H1 (cell line): Measurements from ENCODE around the gene CETN1. TPM values are rescaled to one million over a fixed set of nuclear protein-coding genes. Genes with fewer than 3 reads are reported as not detected.

ENCODE experiments used
- CTCF ChIA-PET: fragments of 300-600 bp; sonication (Branson Sonifier 250); formaldehyde crosslinking; loops from one replicate; lab custom pipeline; 2021; ENCODE audit not compliant: partially characterized antibody; lab: Charles Lee
- POLR2A ChIA-PET: fragments of 300-600 bp; sonication (Branson Sonifier 250); formaldehyde crosslinking; loops from one replicate; lab custom pipeline; 2021; ENCODE audit warnings: inconsistent platforms; ENCODE audit not compliant: partially characterized antibody; lab: Charles Lee
- DNase-seq, 2 experiments: peaks; one replicate each; pipeline versions ENCODE4 v3.0.0 to v3.0.0-alpha.2; 2010 to 2022; ENCODE audit warnings: low spot score in 2 of 2, low read depth in 1 of 2, mixed read lengths in 1 of 2
- FAIRE-seq: peaks from 2 replicates; lab custom pipeline; 2011; peaks lifted over from hg19 to GRCh38; lab: Jason Lieb, UNC
- H2AFZ ChIP-seq: 2 replicates; pipeline ENCODE4 v1.8.1; 2012; ENCODE audit warnings: low read length, inconsistent platforms
- H2AK5ac ChIP-seq: 2 replicates; pipeline ENCODE4 v1.6.1; 2013; ENCODE audit warnings: low read depth, low read length
- H2BK120ac ChIP-seq: replicated peaks from 2 replicates; pipeline ENCODE3; 2013; ENCODE audit warnings: low read depth, low read length, inconsistent platforms
- H2BK12ac ChIP-seq: 2 replicates; pipeline ENCODE4 v1.6.1; 2013; ENCODE audit warnings: low read depth, low read length
- H2BK15ac ChIP-seq: 2 replicates; pipeline ENCODE4 v1.6.1; 2013; ENCODE audit warnings: low read length
- H2BK20ac ChIP-seq: 2 replicates; pipeline ENCODE4 v1.6.1; 2013; ENCODE audit warnings: low read length
- H2BK5ac ChIP-seq: 2 replicates; pipeline ENCODE4 v1.6.1; 2013; ENCODE audit warnings: low read depth, low read length
- H3K14ac ChIP-seq: 2 replicates; pipeline ENCODE4 v1.6.1; 2013; ENCODE audit warnings: inconsistent platforms; ENCODE audit not compliant: insufficient read length
- H3K18ac ChIP-seq: 2 replicates; pipeline ENCODE4 v1.6.1; 2013; ENCODE audit warnings: low read length; ENCODE audit errors: extremely low read depth
- H3K23ac ChIP-seq: 2 replicates; pipeline ENCODE4 v1.6.1; 2013; ENCODE audit warnings: inconsistent platforms; ENCODE audit not compliant: insufficient read length
- H3K23me2 ChIP-seq: 2 replicates; pipeline ENCODE4 v1.6.1; 2013; ENCODE audit warnings: low read depth, low read length
- H3K27ac ChIP-seq: 2 replicates; pipeline ENCODE4 v1.6.1; 2011; ENCODE audit warnings: low read depth, low read length, inconsistent platforms
- H3K27me3 ChIP-seq, 4 experiments: replicated peaks in 1 of 4; 1 replicate in 1 of 4; 2 replicates in 3 of 4; pipeline versions ENCODE4 v1.6.1 to v1.8.1; 2011 to 2013; ENCODE audit warnings: low read length in 3 of 4, mild to moderate bottlenecking in 3 of 4, inconsistent platforms in 2 of 4, mixed read lengths in 2 of 4, moderate library complexity in 1 of 4; ENCODE audit not compliant: control insufficient read depth in 3 of 4, insufficient read depth in 3 of 4; ENCODE audit errors: extremely low read depth in 1 of 4
- H3K36me3 ChIP-seq, 4 experiments: 2 replicates each; pipeline versions ENCODE4 v1.6.1 to v1.8.1; 2011 to 2013; ENCODE audit warnings: mild to moderate bottlenecking in 4 of 4, low read length in 3 of 4, moderate library complexity in 2 of 4, control low read depth in 1 of 4, inconsistent platforms in 1 of 4; ENCODE audit not compliant: insufficient read depth in 4 of 4, control insufficient read depth in 2 of 4
- H3K4ac ChIP-seq: replicated peaks from 2 replicates; pipeline ENCODE3; 2013; ENCODE audit warnings: low read length, low read depth, mixed read lengths, inconsistent platforms; ENCODE audit not compliant: insufficient read length
- H3K4me1 ChIP-seq, 4 experiments: replicated peaks in 1 of 4; 1 replicate in 1 of 4; 2 replicates in 3 of 4; pipeline versions ENCODE4 v1.6.1 to v1.8.1; 2011 to 2013; ENCODE audit warnings: low read length in 3 of 4, inconsistent platforms in 2 of 4, mixed read lengths in 1 of 4; ENCODE audit not compliant: insufficient read depth in 4 of 4, control insufficient read depth in 3 of 4
- H3K4me2 ChIP-seq, 2 experiments: 2 replicates each; pipeline versions ENCODE4 v1.6.1 to v1.8.1; 2011 to 2013; ENCODE audit warnings: low read depth in 2 of 2, low read length in 2 of 2, control low read depth in 1 of 2, inconsistent platforms in 1 of 2, mild to moderate bottlenecking in 1 of 2; ENCODE audit not compliant: insufficient read depth in 1 of 2
- H3K4me3 ChIP-seq, 4 experiments: fragments of 200-600, 300-600 bp in 1 of 4; sonication (generic), shearing (Covaris generic), sonication (Bioruptor Twin) in 1 of 4; 2 replicates each; pipeline versions ENCODE4 v1.5.1 to v1.8.1; 2011 to 2016; ENCODE audit warnings: low read length in 4 of 4, low read depth in 3 of 4, control low read depth in 2 of 4, inconsistent platforms in 2 of 4, mild to moderate bottlenecking in 2 of 4, mixed read lengths in 1 of 4, moderate library complexity in 1 of 4; ENCODE audit not compliant: insufficient read depth in 2 of 4; ENCODE audit errors: extremely low read depth in 1 of 4
- H3K56ac ChIP-seq: replicated peaks from 2 replicates; pipeline ENCODE3; 2013; ENCODE audit warnings: low read depth, mild to moderate bottlenecking, mixed read lengths, low read length, inconsistent platforms; ENCODE audit not compliant: insufficient read length
- H3K79me1 ChIP-seq: 2 replicates; pipeline ENCODE4 v1.6.1; 2013; ENCODE audit warnings: low read depth, low read length, control low read depth
- H3K79me2 ChIP-seq, 2 experiments: 2 replicates each; pipeline versions ENCODE4 v1.6.1 to v1.8.1; 2012 to 2013; ENCODE audit warnings: low read length in 2 of 2, mild to moderate bottlenecking in 2 of 2, inconsistent platforms in 1 of 2; ENCODE audit not compliant: insufficient read depth in 2 of 2, control insufficient read depth in 1 of 2
- H3K9ac ChIP-seq, 4 experiments: replicated peaks in 1 of 4; 1 replicate in 1 of 4; 2 replicates in 3 of 4; pipeline versions ENCODE4 v1.6.1 to v1.8.1; 2011 to 2013; ENCODE audit warnings: low read depth in 3 of 4, low read length in 3 of 4, control low read depth in 2 of 4, mild to moderate bottlenecking in 2 of 4, moderate library complexity in 2 of 4, inconsistent platforms in 1 of 4; ENCODE audit errors: extremely low read depth in 1 of 4
- H3K9me3 ChIP-seq, 2 experiments: 2 replicates each; pipeline versions ENCODE4 v1.6.1 to v1.8.1; 2012 to 2013; ENCODE audit warnings: mild to moderate bottlenecking in 2 of 2, moderate library complexity in 2 of 2, control low read depth in 1 of 2, inconsistent platforms in 1 of 2, low read depth in 1 of 2, low read length in 1 of 2, mixed read lengths in 1 of 2; ENCODE audit not compliant: insufficient read depth in 2 of 2
- H4K20me1 ChIP-seq, 2 experiments: replicated peaks in 1 of 2; 2 replicates each; pipeline versions ENCODE3 to v1.8.1; 2011 to 2013; ENCODE audit warnings: inconsistent platforms in 2 of 2, low read length in 2 of 2, mild to moderate bottlenecking in 1 of 2; ENCODE audit not compliant: insufficient read depth in 2 of 2, control insufficient read depth in 1 of 2
- H4K5ac ChIP-seq: 2 replicates; pipeline ENCODE4 v1.6.1; 2013; ENCODE audit warnings: low read length, low read depth, mixed read lengths, inconsistent platforms; ENCODE audit not compliant: insufficient read length
- H4K8ac ChIP-seq: 2 replicates; pipeline ENCODE4 v1.8.0; 2013; ENCODE audit warnings: mild to moderate bottlenecking, moderate library complexity, low read length, inconsistent platforms; ENCODE audit not compliant: insufficient read depth; ENCODE audit errors: extremely low read depth
- H4K91ac ChIP-seq: replicated peaks from 2 replicates; pipeline ENCODE3; 2013; ENCODE audit warnings: low read length, mixed read lengths, inconsistent platforms; ENCODE audit not compliant: insufficient read length
- SUZ12 ChIP-seq: fragments of 200-600 bp; sonication (generic); IDR thresholded peaks from 2 replicates; pipeline ENCODE4 v1.6.1; 2012; ENCODE audit warnings: mild to moderate bottlenecking, inconsistent platforms, low read length, moderate library complexity, mixed read lengths
- WGBS, 2 experiments: shearing (Covaris generic) in 1 of 2; methylation state at CpG; one replicate each; pipeline versions ENCODE4 v1.1.6 to v1.1.7; 2013 to 2015; ENCODE audit warnings: low lambda C conversion rate in 2 of 2, mixed read lengths in 2 of 2, inconsistent platforms in 1 of 2, low coverage in 1 of 2, missing lambda C conversion rate in 1 of 2; ENCODE audit not compliant: insufficient replicate concordance in 2 of 2, insufficient coverage in 1 of 2, insufficient read length in 1 of 2; ENCODE audit errors: extremely low coverage in 1 of 2, missing lambda C conversion rate in 1 of 2; 5-methylcytosine and 5-hydroxymethylcytosine counted together
- polyA plus RNA-seq, 7 experiments: library from polyadenylated mRNA; depleted of rRNA in 3 of 7; stranded (reverse) in 5 of 7; unstranded in 2 of 7; fragments of >200 nt in 5 of 7; fragments of 200-250 nt in 2 of 7; gene quantifications; 1 replicate in 5 of 7; 2 replicates in 1 of 7; 4 replicates in 1 of 7; pipeline versions ENCODE4 v1.2.1 to v1.2.3, GENCODE V29; 2011 to 2013; ENCODE audit warnings: missing spikeins in 2 of 7, mixed read lengths in 2 of 7
- total RNA-seq: library from RNA; stranded (reverse); fragmentation: NEBNext Ultra II Directional; extraction: Animal tissue kit (Norgen Biotek cat#: 25700); gene quantifications from 2 replicates; pipeline ENCODE4 v1.2.1, GENCODE V29; 2021

Gene CETN1
- total and polyA plus RNA-seq, 2 of the 8 experiments (the other 6 are each of a cell fraction or from before 2014, with no cell fraction given): not detected

- Histone ChIP-seq H2AFZ (no peak overlapping the region), H4K5ac (no peak overlapping the region), H3K9ac (no peak overlapping the region), H3K79me1 (no peaks in the 10 kb centered on the region), H3K4me2 (no peak overlapping the region), H2BK12ac (no peak overlapping the region), H2BK20ac (no peak overlapping the region), H4K8ac (no peak overlapping the region), H3K18ac (no peak overlapping the region), H3K14ac (no peak overlapping the region), H3K27me3 (no peaks in the 10 kb centered on the region), H3K27ac (no peak overlapping the region), H3K23ac (no peak overlapping the region), H3K56ac (no peak overlapping the region), H3K4me1 (peaks cover 4 to 23% (median 21%) of the 10 kb centered on the region in 4 experiments; a peak in 5 of 7 replicates), H3K79me2 (no peaks in the 10 kb centered on the region), H2BK15ac (no peak overlapping the region), H3K4me3 (no peak overlapping the region), H4K91ac (no peak overlapping the region), H3K36me3 (no peaks in the 10 kb centered on the region), H2AK5ac (no peak overlapping the region), H2BK5ac (no peak overlapping the region), H4K20me1 (no peaks in the 10 kb centered on the region), H3K9me3 (no peaks in the 10 kb centered on the region), H3K23me2 (no peaks in the 10 kb centered on the region), H3K4ac (no peak overlapping the region), H2BK120ac (no peak overlapping the region)
- no peak for DNase-seq
- no peak for FAIRE-seq
- 75% methylated on average over 5 of the region's 5 CpGs; no CpG with 5 or more reads in 1 of the 2 experiments for WGBS, 2 experiments
- CTCF ChIA-PET: interaction anchor here (0.7 to 1.1 kb wide), 2 partner anchors 11 to 29 kb away, joined by 3 read pairs; no protein-coding TSS in a partner anchor
- POLR2A ChIA-PET: interaction anchor here (1.4 kb wide), 1 partner anchor 53 kb away, joined by 3 read pairs; no protein-coding TSS in a partner anchor
- TF ChIP-seq SUZ12: no peak
These were observed 9.5 kb upstream of the CETN1 start for GRCh38 chr18:570697-571096.
